Erythroblast (primary cell): Measurements from ENCODE around the gene TSPAN8.

ENCODE experiments used
- GATA1 ChIP-seq: IDR thresholded peaks from 2 replicates; pipeline ENCODE4 v1.6.1; 2011; ENCODE audit warnings: low read depth, mild to moderate bottlenecking, control low read depth, low read length, moderate library complexity
- POLR2A ChIP-seq: IDR thresholded peaks from 2 replicates; pipeline ENCODE4 v1.6.1; 2011; ENCODE audit warnings: mild to moderate bottlenecking, low read length

GRCh38 chr12:71108355-71108754, 49.4 kb downstream of the TSPAN8 start:
- no peak for TF ChIP-seq POLR2A
- TF ChIP-seq GATA1 = no peak
